Measurements from ENCODE around the gene C2CD2. TPM values are rescaled to one million over a fixed set of nuclear protein-coding genes. Genes with fewer than 3 reads are reported as not detected.

C2CD2 gene
- total RNA-seq, 1 donor from 2014 or later = 5.8 TPM

DNA sequence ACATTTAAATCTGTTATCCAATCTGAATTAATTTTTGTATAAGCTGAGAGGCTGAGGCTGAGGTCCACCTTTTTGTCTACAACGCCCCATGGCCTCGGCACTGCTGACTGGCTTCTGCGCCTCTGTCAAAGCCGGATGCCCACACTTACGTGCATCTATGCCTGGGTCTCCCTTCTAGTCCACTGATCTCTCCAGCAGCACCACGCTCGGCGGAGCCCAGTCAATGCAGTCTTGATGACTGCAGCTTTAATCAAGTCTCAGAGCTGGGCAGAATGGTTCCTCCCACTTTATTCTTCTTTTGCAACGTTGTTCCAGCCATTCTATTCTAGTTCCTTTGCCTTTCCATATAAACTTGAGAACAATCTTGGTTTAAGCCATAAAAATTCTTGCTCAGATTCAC lies 84.0 kb downstream of the C2CD2 start:
- intact Hi-C loops (cut with micrococcal nuclease) = no loop called here

DNA sequence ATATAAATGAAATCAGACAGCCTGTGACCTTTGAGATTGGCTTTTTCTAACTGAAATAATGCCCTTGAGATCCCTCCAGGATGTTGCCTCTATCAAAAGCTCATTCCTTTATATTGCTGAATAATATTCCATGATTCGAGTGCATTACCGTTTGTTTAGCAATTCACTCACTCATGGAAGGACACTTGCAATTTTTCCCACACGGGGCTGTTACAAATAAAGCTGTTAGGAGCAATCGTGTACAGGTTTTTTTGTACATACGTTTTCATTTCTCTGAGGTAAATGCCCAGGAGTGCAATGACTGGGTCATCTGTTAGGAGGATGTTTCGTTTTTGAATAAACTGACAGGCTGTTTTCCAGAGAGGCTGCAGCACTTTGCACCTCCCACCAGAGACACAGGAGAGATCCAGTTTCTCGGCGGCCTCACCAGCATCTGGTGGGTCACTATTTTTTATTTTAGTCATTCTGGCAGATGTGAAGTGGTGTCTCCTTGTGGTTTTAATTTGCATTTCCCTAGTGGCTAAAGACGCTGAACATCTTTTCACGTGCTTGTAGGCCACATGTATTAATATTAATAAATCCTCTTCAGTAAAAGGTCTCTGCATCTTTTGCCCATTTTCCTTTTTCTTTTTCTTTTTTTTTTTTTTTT lies 85.6 kb downstream of the C2CD2 start:
- intact Hi-C loops (cut with micrococcal nuclease) = no loop called here

DNA sequence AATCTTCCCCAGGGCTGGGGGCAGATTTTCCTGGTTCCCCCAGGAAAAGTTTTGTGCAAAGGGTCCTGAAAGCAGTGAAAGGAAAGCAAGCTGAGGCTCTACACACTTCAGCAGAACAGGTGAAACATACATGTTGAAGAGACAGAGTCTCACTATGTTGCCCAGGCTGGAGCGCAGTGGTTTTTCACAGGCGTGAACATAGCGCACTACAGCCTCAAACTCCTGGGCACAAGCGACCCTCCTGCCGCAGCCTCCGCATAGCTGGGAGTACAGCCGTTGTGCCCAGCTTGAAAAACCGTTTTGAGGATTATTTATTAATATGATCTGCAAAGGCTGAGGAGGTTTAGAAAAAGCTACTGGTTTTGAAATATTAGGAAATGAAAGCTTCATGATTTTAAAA lies 86.5 kb downstream of the C2CD2 start:
- intact Hi-C loops (cut with micrococcal nuclease) = no loop called here

DNA sequence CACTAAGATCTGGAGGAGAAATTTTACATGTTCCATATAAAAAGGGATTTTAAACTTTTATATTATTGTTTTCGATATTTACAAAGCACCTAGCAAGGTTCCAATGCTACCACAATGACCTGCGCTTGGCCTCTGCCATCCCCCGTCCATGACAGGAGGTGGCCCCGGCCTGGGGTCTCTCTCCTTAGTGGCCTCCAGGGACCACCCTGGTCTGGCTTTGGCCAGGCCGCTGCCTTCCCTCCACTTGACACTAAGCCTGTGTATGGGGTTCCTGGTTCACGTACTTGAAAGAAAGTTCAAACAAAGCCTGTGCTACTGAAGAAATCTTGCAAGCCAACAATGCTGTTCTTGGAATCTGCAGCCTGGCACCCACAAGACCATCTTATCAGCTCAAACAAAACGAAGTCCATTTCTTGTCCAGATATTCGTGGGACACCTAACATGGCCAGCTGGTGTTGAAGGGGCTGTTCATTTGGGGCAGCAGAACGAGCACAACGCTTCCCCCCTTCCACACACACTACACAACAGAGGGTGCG lies 87.5 kb downstream of the C2CD2 start:
- intact Hi-C loops (cut with micrococcal nuclease) = no loop called here

DNA sequence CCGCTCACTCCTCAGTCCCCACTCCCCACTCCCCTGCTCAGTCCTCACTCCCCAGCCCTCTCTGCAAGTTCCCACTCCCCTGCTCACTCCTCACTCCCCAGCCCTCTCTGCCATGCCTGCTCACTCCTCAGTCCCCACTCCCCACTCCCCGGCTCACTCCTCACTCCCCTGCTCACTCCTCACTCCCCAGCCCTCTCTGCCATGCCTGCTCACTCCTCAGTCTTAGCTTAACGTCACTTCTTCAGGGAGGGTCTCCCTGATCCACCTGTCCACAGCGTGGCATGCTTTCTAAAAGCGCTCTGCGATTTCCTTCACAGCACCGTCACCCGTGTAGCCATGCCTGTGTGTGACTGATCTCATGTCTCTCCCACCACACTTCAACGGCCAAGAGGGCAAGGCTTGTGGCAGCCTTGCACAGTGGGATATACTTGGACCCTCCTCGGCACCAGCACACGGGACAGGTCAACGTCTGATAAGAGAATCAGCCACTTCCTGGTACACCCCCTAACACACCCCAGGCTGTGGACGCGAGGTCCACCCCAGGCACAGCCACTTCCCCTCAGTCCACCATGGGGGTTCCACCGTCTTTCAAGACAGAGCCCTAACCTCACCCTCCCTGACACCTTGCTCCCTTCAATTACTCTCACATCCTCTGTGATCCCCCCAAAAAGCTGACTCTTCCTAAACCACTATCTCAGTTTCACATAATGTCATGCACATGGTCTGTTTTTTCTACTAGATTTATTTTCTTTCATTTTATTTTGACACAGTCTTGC lies 88.6 kb downstream of the C2CD2 start:
- intact Hi-C loops (cut with micrococcal nuclease) = no loop called here

DNA sequence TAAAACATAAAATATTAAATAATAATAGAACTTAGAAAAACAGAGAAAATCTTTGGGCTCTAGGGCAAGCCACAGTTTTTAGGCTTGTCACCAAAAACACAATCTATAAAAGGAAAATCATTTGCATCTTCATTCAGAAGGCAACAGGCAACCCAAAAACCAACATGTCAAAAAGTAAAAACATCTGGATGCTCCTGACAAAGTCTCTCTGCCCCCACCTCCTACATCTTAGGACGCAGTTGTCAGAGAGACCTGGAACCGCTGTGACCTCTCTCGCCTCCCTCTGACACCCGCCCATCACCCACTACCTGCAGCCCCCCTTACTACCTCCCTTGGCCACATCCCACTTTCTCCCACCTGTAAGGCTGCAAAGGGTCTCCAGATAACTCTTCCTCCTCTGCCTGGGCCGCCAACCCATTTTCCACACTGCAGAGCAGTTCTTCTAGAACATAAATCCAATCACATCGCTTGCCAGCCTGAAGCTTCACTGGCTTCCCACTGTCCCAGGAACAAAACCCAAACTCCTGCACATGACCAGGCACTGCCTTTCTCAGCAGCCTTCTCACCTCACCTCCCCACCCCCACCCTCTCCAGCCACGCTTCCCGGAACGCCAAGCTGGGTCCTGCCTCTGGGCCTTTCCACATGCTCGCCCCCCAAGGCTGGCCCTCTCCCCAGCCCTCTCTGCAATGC lies 89.4 kb downstream of the C2CD2 start:
- intact Hi-C loops (cut with micrococcal nuclease) = no loop called here

DNA sequence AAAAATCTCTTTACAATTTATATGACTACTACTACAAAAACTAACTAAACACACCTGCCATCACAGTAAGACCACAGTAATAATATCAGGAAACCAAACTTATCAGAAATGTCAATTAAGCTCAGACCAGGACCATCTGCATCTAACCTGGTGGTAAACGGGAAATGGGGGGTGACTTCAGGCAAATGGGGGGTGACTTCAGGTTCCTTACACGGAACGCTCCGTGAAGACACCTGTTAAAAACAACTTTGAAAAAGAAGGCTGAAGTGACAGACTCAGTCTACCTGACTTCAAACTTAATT lies 90.4 kb downstream of the C2CD2 start:
- intact Hi-C loops (cut with micrococcal nuclease) = no loop called here

DNA sequence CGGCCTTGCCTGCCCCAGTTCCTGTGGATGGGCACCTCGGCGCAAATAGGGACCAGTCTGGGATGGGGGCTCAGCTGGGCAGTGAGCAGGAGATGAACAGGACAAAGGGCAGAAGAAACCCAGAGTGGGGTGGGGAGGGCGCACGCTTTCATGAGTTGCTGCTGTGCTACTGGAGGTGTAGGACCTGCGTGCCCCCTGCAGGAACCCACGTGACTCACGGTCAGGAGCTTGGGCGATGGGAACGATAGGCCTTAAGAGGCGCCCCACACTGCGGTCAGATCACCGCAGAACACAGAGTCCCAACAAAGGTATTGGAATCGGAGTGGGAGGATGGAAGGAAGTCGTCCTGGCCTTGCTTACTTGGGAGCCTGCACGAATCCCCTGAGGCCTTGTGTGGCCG lies 91.8 kb downstream of the C2CD2 start:
- intact Hi-C loops (cut with micrococcal nuclease) = no loop called here

DNA sequence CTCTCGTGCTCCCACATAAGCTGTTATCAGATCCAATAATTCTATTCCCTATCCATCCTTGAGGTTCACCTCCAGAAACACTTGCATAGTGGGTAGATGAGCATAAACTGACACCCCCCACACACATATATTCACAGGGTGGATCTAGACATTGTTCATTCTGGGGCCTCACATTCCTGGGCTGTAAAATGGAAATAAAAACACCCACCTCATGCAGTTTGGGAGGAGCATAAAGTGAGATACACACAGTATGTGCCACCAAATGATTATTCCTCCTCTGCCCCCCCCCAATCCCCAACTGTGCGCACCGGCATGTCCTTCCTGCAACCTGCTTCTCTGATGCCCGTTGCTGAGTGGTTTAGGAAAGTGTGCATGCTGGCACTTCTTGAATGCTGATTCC lies 92.6 kb downstream of the C2CD2 start:
- intact Hi-C loops (cut with micrococcal nuclease) = no loop called here

DNA sequence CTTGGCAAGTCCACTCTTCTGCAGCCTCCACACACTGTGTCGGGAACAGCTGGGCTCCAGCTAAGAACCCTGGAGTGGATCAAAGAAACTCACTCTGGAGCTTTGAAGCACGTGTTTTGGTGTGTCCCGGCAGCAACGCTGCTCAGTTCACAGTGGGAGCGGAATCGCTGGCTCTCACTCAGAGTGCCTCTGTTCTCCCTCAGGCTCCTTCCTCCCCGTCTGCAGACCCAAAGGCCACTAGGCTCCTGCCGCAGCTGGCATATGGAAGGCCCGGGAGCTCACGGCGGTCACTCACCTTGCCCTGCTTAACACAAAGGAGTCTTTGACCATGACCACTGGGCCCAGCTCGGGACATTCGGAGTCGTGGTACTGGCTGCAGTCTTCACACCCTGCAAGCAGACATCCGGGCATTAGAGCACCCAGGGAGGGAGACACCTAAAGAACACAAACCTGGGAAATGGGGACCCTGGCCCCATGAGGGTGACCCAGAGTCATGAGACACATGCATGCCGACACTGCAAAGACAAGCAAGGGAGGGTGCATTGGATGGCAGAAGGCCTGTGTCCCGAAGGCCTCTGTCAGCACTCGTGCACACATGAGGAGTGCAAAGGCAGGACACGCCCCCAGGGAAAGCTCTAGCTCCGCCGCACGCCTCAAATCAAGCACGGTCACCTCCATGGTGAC lies 94.4 kb downstream of the C2CD2 start:
- intact Hi-C loops (cut with micrococcal nuclease) = no loop called here

DNA sequence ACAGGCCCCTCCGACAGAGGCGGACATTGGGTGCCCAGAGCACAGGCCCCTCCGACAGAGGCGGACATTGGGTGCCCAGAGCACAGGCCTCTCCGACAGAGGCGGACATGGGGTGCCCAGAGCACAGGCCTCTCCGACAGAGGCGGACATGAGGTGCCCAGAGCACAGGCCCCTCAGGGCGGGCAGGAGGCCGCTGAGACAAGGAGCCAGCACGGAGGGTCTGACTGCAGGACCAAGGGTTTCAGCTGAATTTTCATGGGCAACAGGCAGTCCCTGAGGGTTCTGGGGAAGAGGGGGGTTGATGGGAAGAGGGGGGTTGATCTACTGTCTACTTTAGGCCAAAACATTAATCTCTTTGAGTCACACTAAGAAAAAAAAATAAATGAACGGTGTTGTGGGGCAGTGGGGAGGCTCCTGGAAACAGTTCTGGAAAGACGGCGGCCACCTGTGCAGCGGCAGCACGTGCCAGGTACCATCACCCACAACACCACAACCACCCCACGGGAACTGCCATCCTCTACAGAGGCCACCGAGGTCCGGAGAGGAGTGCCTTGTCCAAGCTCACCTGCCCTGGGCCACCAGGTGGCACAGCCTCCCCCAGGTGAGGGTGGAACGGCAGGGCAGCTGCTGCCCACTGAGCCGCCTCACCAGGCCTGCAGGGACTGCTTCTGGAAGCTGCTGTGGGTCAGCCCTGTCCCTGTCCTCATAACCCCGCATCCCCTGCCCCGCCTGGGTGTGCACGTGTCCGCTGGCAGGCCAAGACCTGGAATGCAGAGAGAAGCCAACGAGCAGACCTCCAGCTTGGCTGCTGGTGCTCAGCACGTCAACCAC lies 95.1 kb downstream of the C2CD2 start:
- intact Hi-C loops (cut with micrococcal nuclease) = no loop called here

DNA sequence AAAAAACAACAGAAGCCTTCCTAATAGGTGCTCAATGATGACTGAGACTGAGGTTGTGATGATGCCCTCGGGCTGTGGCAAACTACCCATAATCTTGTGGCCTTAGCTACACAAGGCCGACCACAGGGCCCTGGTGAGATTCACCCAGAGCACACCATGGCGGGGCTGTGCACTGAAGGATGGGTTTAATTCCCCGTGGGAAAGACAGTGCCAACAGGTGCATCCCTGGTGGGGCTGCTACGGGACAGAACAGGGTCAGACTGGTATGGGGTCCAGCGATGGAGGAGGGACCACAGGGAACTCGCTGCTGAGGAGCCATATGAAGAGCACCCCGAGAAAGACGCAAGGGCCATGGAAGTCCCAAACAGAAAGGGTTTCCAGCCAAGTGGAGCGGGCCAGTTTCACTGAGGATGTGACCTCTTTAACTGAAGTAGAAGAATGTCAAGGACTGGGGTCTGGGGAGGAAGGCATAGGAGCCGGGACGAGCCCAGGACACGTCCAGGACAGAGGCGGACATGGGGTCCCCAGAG lies 96.0 kb downstream of the C2CD2 start:
- intact Hi-C loops (cut with micrococcal nuclease) = no loop called here

DNA sequence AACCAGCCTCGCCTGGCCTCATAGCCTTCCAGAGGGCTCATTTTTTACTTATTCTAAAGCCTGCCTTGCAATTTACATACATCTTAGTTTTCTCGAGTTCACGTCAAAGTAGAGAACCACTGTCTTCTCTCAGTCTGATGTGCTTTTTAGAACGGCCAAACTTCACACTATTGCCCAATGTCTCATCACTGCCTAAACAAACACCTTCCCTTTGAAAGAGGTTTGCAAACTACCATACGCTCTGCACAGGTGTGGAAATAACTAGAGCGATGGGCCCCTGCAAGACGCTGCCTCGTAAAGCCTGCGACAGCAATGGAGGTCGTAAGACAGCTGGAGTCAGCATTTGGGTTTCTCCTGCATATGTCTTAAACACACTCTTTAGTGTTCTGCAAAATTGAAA lies 97.2 kb downstream of the C2CD2 start:
- intact Hi-C loops (cut with micrococcal nuclease) = no loop called here

DNA sequence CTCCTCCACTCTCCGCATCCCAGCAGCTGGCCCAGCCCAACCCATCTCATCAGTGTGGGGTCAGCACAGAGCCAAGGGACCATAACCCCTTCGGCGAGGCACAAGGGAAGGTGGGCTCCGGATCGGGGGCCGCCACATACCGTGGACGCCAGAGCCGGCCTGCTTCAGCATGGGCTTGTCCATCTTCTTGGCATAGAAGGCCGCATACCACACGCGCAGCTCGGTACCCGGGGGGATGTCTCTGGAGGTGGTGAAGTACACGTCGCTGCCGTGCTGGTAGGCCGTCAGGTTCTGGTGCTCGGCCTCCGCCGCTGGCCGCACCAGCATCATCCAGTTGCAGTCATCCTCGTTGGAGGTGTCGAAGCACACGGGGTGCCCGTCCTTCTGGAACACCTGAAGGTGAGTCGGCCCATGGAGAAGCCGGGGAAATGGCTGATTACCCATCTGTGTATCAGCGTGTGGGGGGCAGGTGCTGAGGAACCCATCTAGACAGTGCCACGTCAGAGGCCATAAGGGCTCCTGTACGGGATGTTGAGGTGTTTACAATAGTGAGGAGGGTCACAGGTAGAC lies 99.3 kb downstream of the C2CD2 start:
- intact Hi-C loops (cut with micrococcal nuclease) = no loop called here

DNA sequence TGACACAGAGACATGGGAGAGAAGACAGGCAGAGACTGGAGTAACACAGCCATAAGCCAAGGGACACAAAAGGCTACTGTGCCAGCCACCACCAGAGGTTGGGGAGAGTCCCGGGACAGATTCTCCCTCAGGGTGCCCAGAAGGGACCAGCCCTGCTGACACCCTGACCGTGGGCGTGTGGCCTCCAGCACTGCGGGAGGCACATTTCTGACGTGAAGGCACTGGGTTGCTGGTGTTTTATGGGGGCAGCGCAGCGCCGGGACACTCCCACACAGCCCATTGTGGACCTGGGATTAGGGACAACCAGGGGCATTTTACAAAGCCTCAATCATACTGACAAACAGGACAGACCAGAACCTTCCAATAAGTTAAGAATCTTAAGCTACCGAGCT lies 100.9 kb downstream of the C2CD2 start:
- intact Hi-C loops (cut with micrococcal nuclease) = no loop called here

DNA sequence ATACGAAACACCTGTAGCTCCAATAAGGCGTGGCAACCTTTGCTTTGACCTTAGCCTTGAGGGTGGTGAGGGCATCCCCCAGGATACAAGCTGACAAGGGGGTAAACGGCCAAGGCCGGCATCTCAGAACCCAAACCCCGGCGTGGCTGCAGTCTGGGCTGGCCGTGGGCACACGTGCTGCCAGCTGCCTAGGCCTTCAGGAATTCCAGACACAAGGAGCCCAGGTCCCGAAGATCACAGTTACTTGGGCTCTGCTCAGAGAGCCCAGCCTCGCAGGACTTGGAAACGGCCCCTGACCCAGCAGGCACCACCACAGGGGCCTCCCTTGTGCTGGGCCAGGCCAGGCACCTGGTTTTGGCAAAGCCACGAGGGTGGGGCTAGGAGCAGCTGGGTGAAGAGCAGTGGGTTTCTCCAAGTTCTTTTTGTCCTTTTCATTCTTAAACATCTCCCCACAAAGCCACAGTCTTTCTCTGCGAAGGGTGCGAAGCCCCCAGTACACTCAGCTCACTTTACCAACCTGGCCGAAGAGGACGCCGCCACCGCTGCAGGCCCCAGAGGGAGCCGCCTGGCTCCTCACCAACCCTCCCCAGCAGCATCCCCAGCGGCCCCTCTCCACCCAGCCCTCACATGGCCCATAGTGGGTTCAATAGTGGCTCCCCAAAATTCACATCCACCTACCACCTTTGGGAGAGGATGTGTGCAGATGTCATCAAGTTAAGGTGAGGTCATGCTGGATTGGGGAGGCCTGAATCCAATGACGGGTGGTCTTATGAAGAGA lies 101.5 kb downstream of the C2CD2 start:
- intact Hi-C loops (cut with micrococcal nuclease) = no loop called here

DNA sequence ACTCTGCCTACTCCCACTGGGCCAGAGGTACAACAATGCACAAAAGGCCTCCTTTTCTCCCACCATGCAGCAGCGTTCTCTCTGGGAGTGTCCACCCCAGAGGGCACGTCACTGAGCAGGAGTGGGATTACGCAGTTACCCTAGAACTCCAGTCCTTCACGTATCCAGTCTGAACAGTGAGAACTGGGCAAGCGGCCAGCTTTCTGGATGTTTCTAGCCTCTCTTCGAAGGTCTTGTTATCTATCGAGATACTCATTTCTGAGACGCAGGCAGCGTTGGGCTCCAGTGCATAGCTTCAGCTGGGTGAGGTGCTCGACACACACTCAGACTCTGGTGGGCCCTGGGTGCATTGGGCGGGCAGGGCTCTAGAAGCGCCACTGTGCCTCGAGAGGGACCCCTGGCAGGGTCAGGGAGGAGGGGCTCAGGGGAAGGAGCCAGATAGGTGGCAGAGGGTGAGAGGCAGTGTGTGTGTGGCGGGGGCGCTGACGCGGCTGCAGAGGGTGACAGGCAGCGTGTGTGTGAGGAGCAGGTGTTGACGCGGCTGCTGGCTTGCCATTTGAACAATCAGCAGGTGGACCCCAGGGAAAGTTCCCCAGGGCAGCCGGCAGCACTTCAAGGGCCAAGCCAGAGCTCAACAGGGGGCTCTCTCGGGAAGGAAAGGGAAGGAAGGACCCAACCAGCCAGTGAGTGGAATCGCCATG lies 102.6 kb downstream of the C2CD2 start:
- intact Hi-C loops (cut with micrococcal nuclease) = no loop called here

DNA sequence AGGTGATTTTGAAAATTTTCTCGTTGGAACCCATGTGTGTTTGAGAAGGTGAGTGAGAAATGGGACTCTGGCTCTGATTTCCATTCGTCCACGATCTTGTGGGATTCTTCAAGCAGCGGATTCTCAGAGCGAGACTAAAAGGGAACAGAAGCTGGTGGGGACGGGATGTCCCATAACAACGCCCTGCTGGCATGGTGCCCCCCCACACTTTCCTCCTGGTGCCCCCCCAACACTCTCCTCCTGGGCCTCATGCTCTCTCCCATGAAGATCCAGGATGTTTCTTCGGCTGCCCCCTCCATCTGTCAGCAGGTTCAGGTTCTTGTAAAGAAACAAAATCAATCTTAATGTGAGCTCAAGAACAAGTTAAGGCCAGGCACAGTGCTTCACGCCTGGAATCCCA lies 103.7 kb downstream of the C2CD2 start:
- intact Hi-C loops (cut with micrococcal nuclease) = no loop called here

DNA sequence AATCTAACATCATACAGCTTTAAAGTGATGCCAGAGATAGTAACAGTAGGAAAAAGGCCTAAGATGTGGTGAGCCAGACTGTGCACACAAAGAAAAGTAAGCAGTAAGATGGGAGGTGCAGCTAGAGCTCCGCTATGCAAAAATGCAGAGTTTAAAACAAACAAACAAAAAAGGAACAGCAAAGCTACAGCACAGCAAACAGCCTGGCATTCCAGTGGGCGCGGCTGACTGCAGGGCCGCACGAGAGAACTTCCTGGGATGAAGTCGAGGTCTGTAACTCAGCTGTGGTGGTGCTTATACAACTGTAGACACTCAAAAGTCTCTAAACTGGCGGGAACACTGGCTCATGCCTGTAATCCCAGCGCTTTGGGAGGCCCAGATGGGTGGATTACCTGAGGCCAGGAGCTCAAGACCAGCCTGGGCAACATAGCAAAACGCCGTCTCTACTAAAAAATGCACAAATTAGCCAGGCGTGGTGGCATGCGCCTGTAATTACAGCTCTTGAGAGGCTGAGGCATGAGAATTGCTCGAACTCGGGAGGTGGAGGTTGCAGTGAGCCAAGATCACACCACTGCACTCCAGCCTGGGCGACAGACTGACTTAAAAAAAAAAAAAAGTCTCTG lies 104.7 kb downstream of the C2CD2 start:
- intact Hi-C loops (cut with micrococcal nuclease) = no loop called here

All from T-helper 1 cell treated with Interleukin-12 subunit alpha and Interleukin-12 subunit beta and Interleukin-4 antibody, amounts not matched to agents 30 ng/mL and 1 ng/mL, for 36 hours (primary cell).